NCI-H2171 treated with DMSO at 0.1 percent for 48 hours (cell line): ENCODE measurements around the gene CT55.
"Not testable (repeated sequence)": the region's sequence is repeated elsewhere in the genome, so short reads cannot be mapped to it uniquely, and the experiment has no call there.

Experiments
- DNase-seq: peaks from one replicate; lab custom pipeline; 2025; lab: John Stamatoyannopoulos, UW

CT55 gene

GRCh38 chrX:135170877-135171519 lies at the start of gene CT55:
CT55 (minus strand) TSS chrX:135171398; CDS start chrX:135171171, 227 bp downstream.
- no peak for DNase-seq

DNA sequence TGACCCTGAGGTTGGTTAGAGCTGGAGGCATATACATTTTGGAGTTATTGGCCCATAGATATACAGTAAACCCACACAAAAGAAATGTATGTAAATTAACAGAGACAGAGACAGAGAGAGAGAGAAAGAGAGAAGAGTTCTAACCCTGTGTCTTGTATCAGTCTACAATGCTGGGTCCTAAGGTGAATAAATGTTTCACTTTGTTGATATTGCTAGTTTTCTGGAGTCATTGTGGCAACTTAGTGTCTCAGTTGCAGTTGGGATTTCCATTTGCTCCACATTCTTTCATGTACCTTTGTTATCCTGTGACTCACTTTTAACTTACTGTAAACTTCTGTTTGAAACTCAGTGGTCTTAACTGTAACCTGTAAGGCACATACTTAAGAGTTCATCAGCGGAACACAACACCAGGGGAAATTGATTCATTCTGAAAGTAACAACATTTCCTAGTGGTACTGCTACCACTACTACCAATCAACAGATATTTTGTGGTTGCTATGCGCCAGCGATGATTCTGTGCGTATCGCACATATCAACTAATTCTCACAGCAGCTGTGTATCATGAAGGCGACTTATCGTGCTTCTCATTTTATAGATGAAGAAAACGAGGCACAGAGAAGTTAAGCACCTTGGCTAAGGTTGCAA lies 42.1 kb upstream of the CT55 start:
- no peak for DNase-seq

DNA sequence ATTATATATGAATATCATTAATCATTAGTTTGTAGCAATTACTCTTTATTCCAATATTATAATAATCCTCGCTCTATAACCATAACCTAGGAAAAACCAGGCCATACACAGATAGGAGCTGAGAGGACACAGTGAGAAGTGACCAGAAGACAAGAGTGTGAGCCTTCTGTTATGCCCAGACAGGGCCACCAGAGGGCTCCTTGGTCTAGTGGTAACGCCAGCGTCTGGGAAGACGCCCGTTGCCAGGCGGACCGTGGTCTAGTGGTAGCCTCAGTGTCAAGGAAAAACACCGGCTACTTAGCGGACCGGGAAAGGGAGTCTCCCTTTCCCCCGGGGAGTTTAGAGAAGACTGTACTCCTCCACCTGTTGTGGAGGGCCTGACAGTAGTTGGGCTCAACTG lies 35.2 kb upstream of the CT55 start:
- DNase-seq = not testable (repeated sequence)

DNA sequence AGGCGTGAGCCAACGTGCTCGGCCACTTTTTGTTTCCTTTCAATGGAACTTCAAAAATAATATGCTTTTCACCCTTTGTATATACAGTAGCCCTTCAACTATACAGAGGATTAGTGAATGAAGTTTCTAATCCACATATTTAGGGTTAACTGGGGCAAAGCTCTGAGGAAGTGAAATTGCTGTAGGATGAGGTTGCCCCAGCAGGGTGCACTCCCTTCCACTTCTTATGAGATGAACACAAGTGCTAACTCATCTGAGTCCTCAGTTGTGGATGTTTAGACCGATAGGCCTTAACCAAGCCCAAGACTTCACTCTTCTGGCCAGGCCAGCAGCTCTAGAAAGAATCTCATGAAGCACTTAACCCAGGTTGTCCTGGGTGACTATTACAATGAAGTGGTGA lies 29.1 kb upstream of the CT55 start:
- DNase-seq = no peak

DNA sequence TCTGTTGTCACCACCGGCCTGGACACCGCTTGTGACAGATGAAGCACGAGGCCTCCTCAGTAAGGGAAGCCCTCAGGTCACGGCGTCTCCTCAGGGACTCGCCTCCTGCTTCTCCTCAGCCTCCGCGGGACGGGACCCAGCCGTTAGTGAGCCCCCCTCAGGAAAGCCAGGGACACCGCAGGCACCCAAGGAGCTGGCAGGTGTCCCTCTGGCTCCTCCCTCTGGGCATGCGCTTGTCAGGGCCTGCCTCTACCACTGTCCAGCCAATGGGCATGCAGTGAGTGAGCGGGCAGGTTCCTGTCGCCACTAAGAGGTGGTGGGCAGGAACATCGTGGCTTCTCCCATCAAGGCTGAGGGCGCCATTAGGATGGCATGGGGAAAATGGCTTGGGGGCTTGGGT lies 23.5 kb upstream of the CT55 start:
- no peak for DNase-seq

DNA sequence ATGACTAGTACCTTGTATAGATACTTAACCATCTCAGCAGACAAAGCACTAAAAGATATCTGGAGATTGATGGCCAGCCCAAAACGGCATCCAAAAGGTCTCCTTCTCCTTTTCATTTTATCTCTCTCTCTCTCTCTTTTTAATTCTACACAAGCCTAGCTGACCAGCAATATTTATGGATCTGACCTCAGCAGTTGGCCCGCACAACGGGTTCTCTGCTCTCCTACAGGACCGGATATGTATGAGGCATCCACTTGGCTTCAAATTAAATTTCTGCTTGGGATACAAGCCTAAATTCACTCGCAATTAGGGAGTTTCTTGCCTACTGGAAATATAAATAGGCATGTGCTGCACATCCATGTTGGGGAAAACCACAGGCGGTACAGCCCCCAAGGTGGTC lies 22.5 kb upstream of the CT55 start:
- no peak for DNase-seq

DNA sequence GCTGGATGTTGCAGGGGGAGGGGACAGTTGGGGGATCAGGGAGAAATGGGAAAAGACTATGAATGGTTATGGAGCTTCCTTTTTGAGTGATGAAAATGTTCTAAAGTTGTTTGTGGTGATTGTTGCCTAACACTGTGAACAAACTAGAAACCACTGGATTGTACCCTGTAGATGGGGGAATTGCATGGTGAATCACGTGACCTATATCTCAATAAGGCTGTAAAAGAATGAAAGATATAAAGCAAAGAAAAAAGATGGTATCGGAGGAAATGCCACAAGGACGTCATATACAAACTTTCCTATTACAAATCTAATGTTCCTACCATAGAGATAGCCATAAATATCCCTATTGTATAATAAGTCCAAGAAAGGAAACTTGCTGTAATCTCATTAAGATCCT lies 20.6 kb upstream of the CT55 start:
- DNase-seq = no peak

- DNase-seq = peak; percentile 36
Measured at GRCh38 chrX:135185795-135186443, 14.7 kb upstream of the CT55 start.

DNA sequence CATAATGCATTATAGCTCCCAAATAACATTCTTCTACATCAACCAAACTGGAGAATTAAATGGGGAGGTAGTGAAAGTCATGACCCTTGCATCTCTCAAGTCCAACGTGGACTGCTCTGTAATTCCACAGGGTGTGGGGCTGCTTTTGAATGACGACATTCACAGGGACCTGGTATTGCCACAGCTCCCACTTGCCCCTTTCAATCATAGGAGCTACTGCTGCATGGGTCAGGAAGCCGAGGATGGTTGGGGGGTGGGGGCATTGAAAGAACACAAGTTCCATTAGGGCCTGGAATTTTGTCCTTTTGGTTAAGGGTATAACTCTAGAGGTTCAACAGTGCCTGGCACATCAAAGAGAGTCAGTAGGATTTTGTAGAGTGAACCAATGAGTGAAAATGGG lies 7.4 kb upstream of the CT55 start:
- DNase-seq = no peak

- no peak for DNase-seq
Measured at GRCh38 chrX:135170468-135170867, 730 bp downstream of the CT55 start.

DNA sequence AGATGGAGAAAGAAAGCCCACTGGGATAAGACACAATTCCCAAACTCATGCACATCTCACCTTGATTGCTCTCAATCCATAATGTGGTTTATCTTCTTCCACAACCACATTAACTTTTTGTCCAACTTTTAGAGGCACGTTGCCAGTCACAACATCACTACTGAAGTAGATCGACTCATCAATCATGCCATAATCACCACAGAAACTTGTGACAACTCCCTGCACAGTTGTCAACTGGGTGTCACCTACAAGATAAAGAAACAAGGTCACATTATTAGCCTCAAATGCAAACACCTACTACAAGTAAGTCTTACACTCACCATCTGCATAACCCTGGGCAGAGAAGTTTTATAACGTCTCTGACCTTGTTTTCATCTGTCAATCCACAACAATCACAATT lies 1.7 kb downstream of the CT55 start:
- not testable (repeated sequence) for DNase-seq

DNA sequence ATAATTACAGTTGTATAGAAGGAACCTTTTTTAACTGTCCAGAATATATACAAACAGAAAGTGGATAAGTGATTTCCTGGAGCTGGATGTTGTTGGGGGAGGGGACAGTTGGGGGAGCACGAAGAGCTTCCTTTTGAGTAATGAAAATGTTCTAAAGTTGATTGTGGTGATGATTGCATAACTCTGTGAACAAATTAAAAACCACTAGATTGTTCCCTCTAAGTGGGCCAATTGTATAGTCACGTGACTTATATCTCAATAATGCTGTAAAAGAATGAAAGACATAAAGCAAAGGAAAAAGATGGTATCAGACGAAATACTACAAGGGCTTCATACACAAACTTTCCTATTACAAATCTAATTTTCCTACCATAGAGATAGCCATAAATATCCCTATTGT lies 2.7 kb downstream of the CT55 start:
- no peak for DNase-seq

DNA sequence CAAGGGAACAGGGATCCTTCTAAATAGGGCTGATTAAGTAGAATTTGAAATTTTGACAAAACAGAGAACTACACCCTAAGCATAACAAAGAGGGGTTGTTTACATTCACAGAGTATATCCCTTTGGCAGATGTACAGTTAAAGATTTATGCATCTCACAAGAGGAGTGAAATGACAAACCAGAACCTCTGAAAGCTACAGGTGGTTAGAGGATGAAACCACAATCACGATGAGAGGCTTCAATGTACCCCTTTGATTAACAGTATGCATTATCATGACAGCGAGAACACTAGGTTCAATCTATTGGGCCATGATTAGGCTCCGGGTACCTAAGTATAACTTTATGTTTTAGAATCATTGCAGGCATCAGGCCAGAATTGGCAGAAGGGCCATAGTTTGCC lies 16.5 kb downstream of the CT55 start:
- DNase-seq = not testable (repeated sequence)

DNA sequence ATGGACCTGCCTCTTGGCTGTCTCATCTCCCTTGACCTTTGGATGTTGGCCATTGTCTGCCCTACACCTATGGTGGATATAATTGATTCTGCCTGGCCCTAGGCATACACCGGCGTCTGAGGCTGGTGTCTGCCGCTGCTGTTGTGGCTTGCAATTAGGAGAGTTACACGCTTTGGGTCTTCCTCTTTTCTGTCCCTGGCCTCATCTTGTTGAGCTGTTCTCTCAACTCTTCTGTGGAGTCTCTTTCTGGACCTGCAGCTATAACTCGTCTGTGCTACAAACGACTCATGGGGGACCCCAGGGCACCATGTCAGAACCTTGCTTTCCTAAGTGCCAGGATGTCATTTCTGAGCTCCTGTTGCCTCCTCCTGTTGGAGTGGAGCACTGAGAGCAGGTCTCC lies 45.1 kb downstream of the CT55 start:
- not testable (repeated sequence) for DNase-seq

GRCh38 chrX:135120056-135120576 lies 51.1 kb downstream of the CT55 start, which contains the start of gene ETDB:
ETDB (minus strand) TSS chrX:135120526; CDS start chrX:135119261, 1,265 bp downstream.
- not testable (repeated sequence) for DNase-seq

- not testable (repeated sequence) for DNase-seq
Measured at GRCh38 chrX:135116064-135116463, 55.1 kb downstream of the CT55 start.

- DNase-seq = no peak
Measured at GRCh38 chrX:135114392-135114791, 56.8 kb downstream of the CT55 start.

DNA sequence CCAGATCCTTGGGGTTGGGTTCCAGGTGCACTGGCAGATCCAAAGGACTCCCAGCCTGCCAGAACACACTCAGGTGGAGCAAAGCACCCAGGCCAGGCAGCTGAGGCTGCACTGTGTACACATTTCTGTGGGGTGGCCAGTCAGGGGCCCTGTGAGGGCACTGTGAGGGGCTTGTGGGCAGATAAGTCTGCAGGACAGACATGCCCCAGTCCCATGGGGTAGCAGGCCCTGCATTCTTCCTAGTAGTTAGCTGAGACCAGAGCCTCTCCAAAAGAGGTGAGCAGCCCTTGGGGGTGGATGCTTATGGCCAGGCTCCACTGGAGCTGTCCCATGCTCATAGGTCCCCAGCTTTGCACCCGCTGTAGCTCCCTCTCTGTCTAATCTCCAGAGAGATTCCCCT lies 58.5 kb downstream of the CT55 start:
- no peak for DNase-seq

GRCh38 chrX:135112096-135112729 lies 59.0 kb downstream of the CT55 start:
- DNase-seq = peak; percentile 9

GRCh38 chrX:135109554-135109953 lies 61.6 kb downstream of the CT55 start:
- DNase-seq = no peak
